NB4 (cell line): ENCODE results near the gene FHIT.

Experiments used
- DNase-seq: peaks from one replicate; pipeline ENCODE4 v3.0.0; 2010; ENCODE audit warnings: low read depth
- H3K4me3 ChIP-seq: one replicate; pipeline ENCODE4 v1.5.1; 2011; ENCODE audit warnings: mild to moderate bottlenecking, low read depth, low read length, moderate library complexity
- MAX ChIP-seq: IDR thresholded peaks from 2 replicates; pipeline ENCODE4 v1.6.1; 2011; ENCODE audit warnings: low read depth, low read length
- MYC ChIP-seq: IDR thresholded peaks from 2 replicates; pipeline ENCODE4 v1.6.1; 2011; ENCODE audit warnings: low read depth, low read length
- POLR2A ChIP-seq: IDR thresholded peaks from 2 replicates; pipeline ENCODE4 v1.6.1; 2011; ENCODE audit warnings: mild to moderate bottlenecking; ENCODE audit not compliant: insufficient read length; ENCODE audit errors: extremely low read depth
- TF ChIP-seq, protein P1 (sequence below): IDR thresholded peaks from one replicate; pipeline ENCODE4 v1.5.1; 2012; ENCODE audit warnings: low read depth, low read length

The FHIT gene

GRCh38 chr3:59832241-59832640 is 1419.0 kb downstream of the FHIT start:
- no peak for TF ChIP-seq MYC
- TF ChIP-seq POLR2A = no peak
- no peak for TF ChIP-seq MAX
- TF ChIP-seq, protein P1, sequence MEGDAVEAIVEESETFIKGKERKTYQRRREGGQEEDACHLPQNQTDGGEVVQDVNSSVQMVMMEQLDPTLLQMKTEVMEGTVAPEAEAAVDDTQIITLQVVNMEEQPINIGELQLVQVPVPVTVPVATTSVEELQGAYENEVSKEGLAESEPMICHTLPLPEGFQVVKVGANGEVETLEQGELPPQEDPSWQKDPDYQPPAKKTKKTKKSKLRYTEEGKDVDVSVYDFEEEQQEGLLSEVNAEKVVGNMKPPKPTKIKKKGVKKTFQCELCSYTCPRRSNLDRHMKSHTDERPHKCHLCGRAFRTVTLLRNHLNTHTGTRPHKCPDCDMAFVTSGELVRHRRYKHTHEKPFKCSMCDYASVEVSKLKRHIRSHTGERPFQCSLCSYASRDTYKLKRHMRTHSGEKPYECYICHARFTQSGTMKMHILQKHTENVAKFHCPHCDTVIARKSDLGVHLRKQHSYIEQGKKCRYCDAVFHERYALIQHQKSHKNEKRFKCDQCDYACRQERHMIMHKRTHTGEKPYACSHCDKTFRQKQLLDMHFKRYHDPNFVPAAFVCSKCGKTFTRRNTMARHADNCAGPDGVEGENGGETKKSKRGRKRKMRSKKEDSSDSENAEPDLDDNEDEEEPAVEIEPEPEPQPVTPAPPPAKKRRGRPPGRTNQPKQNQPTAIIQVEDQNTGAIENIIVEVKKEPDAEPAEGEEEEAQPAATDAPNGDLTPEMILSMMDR = no peak
- H3K4me3 ChIP-seq = no peak overlapping the region
- no peak for DNase-seq

GRCh38 chr3:59831394-59831793 is 1419.9 kb downstream of the FHIT start:
- no peak for DNase-seq
- TF ChIP-seq MYC (no peak), MAX (no peak), POLR2A (no peak)
- TF ChIP-seq, protein P1 = no peak
- no peak overlapping the region for H3K4me3 ChIP-seq

DNA sequence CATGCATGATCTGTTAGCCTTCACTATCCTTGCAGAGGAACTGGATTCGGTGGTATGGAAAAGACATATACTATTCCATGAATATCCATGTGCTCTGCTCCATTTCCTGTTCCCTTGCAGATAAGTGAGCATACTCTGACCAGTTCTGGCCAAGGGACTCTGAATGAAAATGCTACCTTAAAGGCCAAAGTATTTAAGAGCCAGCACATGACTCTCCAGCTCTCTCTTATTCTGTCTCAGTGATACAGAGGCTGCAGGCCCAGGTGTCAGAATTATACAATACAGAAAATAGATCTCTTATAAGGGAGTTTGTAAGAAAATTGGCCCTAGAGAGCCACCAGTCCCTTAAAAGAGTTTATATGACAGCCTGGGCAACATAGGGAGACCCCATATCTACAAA is 1421.7 kb downstream of the FHIT start:
- no peak overlapping the region for H3K4me3 ChIP-seq
- DNase-seq = no peak
- TF ChIP-seq, protein P1 = no peak
- TF ChIP-seq MAX (no peak), MYC (no peak), POLR2A (no peak)

DNA sequence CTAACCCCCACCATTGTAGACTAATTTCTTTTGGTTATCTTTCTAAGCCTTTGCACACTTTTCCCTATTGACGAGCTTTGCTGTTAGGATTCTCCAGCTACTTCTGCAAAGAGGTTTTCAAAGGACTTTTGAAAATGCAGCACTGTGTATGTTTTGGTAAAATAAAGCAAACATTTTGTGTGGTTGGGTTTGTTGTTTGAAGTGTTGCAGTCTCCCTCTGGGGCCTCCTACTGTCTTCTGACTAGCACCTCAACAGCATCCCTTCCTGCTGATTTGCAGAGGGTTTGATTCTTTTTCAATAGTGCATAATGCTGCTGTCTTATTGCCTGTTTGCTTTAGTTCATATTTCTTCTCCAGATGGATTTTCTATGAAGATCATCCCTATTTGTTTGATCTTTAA is 1426.4 kb downstream of the FHIT start:
- DNase-seq = no peak
- TF ChIP-seq MAX = no peak
- TF ChIP-seq POLR2A = no peak
- TF ChIP-seq, protein P1 = no peak
- no peak for TF ChIP-seq MYC
- H3K4me3 ChIP-seq = no peak overlapping the region

GRCh38 chr3:59821274-59821673 is 1430.0 kb downstream of the FHIT start:
- no peak for DNase-seq
- H3K4me3 ChIP-seq = no peak overlapping the region
- TF ChIP-seq POLR2A (no peak), MAX (no peak), MYC (no peak)
- TF ChIP-seq, protein P1 = no peak
